GM23338 (cell line): Measurements from ENCODE around the gene INHBC.

Source experiments
- CREB1 ChIP-seq: fragments of 250-450 bp; sonication (Bioruptor Pico); IDR thresholded peaks from 2 replicates; pipeline ENCODE4 v1.5.0; 2020; ENCODE audit warnings: low read depth, mild to moderate bottlenecking, moderate library complexity
- CTCF ChIP-seq, 2 experiments: fragments of 200-600 bp in 1 of 2; sonication (generic) in 1 of 2; conservative IDR thresholded peaks; 2 replicates each; pipeline versions ENCODE4 v1.5.1 to v1.6.1; 2016 to 2017; ENCODE audit warnings: antibody characterized with exemption in 2 of 2, low read depth in 2 of 2, mild to moderate bottlenecking in 2 of 2, moderate library complexity in 1 of 2
- EZH2 ChIP-seq: fragments of 200-600 bp; sonication (generic); IDR thresholded peaks from one replicate; pipeline ENCODE4 v1.8.0; 2017; ENCODE audit warnings: antibody characterized with exemption, mild to moderate bottlenecking, low read depth; ENCODE audit not compliant: unreplicated experiment
- EZH2phosphoT487 ChIP-seq: fragments of 200-600 bp; sonication (generic); IDR thresholded peaks from one replicate; pipeline ENCODE4 v1.8.1; 2018; ENCODE audit warnings: antibody characterized with exemption; ENCODE audit not compliant: unreplicated experiment
- NANOG ChIP-seq: IDR thresholded peaks from 2 replicates; pipeline ENCODE4 v1.6.1; 2016; ENCODE audit warnings: antibody characterized with exemption, borderline replicate concordance
- POLR2AphosphoS5 ChIP-seq: IDR thresholded peaks from 2 replicates; pipeline ENCODE4 v1.6.1; 2016; ENCODE audit warnings: antibody characterized with exemption, low read depth
- REST ChIP-seq: IDR thresholded peaks from one replicate; pipeline ENCODE4 v1.6.1; 2018; ENCODE audit warnings: antibody characterized with exemption; ENCODE audit not compliant: unreplicated experiment

DNA sequence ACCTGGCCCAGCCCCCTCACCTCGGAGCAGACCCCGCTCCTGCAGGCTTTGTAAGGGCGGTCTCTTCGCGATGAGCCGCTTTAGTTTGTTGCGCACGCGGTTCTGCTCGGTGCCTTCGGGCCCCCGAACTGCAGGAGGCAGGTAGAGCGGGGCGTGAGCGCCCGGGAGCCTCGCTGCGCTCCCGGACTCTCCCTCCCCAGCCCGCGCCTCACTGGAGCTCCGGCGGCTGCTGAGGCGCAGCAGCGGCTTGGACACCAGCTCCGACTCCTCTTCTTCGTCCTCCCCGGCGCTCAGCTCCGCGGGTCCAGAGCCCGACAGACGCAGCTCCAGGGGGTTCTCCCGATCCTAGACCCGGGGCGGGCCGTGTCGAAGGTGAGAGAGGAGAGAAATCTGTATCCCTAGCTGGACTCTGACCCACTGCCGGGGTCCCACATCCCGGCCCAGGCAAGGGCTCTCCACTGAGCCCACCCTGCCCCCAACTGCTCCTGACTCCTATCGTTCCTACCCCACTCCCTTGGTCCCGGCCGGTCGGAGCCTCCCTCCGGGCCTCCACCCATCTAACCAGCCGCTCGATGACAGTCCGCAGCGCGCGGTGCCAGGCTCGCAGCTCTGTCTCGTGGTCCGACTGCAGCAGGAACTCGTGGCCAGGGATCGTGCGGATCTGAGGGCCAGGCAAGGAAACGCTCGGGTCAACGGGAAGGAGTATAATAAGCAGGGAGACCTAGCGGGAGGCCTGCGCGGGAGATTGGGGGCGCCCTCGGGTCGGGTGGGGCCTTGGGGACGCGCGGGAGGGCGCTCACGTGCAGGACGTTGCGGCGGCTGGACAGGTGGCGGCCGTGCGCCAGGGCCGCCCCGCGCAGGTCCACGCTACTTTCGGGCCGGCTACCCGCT lies 40.9 kb downstream of the INHBC start:
- TF ChIP-seq POLR2AphosphoS5 (no peak), CTCF (conservative IDR thresholded peaks at IDR 0.05; ENCODE audit: low read depth in 2 of 2) (no peak; a peak in 1 of 4 replicates), EZH2 (peak; percentile 81), REST (no peak), CREB1 (CRISPR knock-in tag) (no peak), EZH2phosphoT487 (no peak), NANOG (no peak)
